HG02943 (cell line): ENCODE measurements around the gene KCNJ10.

Experiments used
- ATAC-seq: cut with Tn5 transposase; IDR thresholded peaks from one replicate; pipeline ENCODE4 v1.9.1; 2021; ENCODE audit warnings: mild to moderate bottlenecking, low read depth, moderate library complexity; ENCODE audit not compliant: unreplicated experiment

The KCNJ10 gene

DNA sequence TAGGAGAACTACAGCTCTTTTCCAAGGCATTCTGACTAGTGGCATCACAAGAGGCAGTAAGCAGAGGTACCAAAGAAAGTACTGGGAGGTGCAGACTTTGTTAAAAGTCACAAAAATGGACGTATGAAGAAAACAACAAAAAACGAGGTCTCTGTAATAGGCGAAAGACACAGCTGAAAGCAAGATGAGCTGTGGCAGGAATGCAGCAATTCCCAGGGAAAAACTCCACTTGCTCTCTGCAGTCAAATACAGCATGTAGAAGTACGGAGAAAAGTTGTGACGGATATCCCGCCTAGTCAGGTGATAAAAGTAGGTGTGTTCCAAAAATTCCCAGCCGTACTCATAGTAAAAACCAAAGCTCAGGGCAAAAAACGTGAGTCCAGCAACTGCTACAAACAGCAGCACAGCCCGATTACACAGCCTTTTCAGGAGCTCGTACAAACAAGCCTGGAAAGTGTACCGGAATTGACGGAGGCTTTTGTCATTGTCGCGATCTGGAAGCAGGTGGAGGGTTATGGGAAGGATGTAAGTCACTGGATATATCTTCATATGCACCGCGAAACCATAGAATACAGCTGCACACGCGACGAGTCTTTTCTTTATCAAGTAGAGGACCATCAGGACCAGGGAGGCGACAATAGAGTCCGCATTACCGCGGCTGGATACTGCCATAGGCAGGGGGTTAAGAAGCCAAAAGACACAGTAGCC is 39.1 kb downstream of the KCNJ10 start:
- ATAC-seq, result peak; percentile 18

DNA sequence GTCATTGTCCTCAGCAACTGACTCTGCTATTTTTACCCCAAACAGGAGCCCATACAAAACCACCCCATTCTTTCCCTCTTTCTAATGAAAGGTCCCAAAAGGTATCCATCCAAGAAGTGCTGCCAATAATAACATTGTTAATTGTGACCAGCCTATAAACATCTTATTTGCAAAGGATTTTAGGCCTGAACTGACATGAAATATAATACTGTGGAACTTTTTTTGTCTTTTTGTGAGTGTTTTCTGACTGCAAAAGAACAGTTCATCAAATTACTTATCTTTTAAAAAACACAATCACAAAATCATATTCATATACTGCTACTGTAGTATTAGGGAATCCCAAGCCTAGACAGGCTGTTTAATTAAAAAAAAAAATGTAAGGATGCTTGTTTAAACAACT is 41.5 kb downstream of the KCNJ10 start:
- no peak for ATAC-seq

- ATAC-seq, result no peak
Observed at GRCh38 chr1:160025314-160025713, 44.6 kb downstream of the KCNJ10 start.

- no peak for ATAC-seq
Observed at GRCh38 chr1:160024195-160024905, 45.6 kb downstream of the KCNJ10 start.

DNA sequence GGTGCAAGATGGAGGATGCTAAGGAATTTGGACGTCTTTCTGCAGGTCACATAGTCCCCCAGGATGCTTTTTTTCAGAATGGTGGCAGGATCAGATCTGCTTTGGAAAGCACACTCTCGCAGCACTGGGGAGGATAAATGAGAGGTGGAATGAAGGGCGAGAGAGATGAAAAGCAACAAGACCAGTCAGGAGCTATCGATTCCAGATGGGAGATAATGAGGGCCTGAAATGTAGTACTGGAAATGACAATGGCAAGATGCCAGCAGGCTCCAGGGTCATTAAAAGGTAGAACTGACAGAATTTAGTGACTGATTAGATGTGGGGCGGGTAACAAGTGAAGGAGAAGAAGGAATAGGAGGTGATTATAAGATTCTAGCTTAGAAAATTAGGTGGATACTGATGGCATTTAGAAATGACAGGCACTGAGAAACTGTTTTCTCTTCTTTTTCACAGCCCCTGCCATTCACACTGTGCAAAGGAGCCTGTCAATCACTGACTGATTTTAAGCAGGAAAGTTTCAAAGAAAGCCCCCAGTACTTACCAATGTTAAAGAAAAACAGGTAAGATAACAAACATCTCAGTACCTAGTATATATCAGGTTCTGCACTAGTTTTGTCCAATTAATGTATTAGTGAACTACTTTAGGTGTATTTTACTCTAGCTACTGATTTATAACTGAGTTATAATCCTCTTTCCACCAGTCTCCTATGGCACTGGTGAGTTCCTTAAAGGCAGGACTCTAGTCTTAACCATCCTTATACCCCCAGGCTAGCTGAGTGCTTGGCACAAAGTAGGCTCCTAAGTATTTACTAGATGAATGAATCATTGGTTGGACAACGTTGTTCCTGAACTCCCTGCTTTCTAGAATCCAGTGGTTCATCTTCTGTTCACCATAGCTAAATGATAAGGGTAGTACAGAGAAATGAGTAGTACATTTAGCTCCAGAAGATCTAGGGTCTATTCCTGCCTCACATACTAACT is 47.3 kb downstream of the KCNJ10 start:
- no peak for ATAC-seq

GRCh38 chr1:160021376-160022074 is 48.4 kb downstream of the KCNJ10 start:
- no peak for ATAC-seq

- ATAC-seq, result no peak
Observed at GRCh38 chr1:160020196-160020595, 49.8 kb downstream of the KCNJ10 start.

- no peak for ATAC-seq
Observed at GRCh38 chr1:160018900-160019299, 51.1 kb downstream of the KCNJ10 start.

DNA sequence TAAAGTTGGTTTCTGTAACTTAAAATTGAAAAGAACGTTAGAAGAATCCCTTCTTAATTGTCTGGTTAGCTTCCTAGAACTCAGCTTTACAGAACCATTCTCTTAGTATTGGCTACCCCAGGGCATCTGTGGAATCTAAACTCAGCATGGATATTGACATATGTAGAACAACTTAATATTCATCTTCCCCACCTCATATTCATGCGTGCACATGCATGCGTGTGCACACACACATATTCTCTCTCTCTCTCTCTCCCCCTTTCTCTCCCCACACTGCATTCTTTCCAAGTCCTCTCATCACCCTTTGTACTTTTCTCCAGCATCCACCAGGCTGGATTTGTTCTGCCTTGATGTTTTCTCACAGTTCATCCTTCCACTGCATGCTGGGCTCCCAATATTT is 51.6 kb downstream of the KCNJ10 start:
- no peak for ATAC-seq

DNA sequence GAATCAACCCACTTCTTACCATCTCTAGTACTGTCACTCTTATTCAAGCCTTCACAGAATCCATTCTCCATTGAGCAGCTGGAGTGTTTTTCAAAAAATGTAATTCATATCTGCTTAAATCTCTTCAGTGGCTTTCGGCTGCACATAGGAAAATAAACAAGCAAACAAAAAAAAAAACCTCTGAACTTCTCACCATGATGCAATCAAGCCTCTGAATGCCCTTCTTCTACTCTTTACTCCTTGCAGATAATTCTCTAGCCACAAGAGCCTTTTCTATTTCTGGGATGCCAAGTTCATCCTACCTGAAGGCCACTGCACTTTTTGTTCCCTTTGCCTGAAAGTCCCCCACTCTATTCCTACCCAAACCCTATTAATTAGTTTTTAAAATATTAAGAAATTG is 52.4 kb downstream of the KCNJ10 start:
- ATAC-seq, result no peak

- no peak for ATAC-seq
Observed at GRCh38 chr1:160011781-160012180, 58.2 kb downstream of the KCNJ10 start.

- no peak for ATAC-seq
Observed at GRCh38 chr1:160009801-160010200, 60.2 kb downstream of the KCNJ10 start.

DNA sequence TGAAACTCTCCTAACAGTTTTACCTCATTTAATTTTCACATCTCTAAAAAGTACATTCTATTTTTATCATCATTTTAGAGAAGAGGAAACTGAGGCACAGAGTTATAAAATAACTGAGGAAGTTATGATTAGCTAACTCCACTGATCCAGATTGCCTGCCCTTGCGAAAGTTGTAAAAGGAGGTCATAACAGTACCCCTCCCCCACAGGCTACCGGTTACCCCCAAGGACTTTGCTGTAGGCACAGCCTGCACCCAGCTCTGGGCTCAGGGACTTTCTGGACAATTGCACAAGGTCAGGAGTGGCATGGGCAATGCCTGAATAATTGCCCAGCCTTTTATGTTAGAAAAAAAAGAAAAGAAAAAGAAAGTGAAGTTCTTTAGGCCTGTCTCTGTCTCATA is 60.9 kb downstream of the KCNJ10 start:
- ATAC-seq, result no peak

DNA sequence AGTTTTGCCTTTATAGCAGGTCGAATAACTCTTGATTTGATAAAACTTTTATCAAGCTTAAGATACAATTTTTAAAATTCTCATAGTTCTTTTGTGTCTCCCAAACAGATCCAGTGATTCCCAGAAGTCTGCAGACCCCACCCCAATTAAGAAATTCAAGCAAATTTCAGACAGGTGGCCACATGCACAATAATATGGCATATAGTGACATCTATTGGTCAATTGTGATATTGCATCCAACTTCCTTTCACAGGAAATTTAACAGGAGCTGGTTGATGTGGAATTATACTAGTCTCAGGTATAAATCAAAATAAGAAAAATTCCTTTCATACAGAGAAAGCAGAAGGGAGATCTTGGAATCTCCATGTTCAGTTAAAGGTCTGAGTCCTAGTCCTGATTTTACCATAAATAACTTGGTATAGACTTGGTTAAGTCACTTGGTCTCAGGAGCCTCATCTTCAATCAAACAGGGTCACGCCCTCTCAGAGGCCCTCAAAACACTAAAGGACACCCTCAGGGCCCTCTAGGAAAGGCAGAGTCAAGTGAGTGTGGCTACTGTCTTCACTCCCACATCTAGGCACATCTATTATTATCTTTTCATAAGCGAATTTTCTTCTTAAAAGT is 62.3 kb downstream of the KCNJ10 start:
- no peak for ATAC-seq

GRCh38 chr1:160006312-160006940 is 63.5 kb downstream of the KCNJ10 start:
- no peak for ATAC-seq

DNA sequence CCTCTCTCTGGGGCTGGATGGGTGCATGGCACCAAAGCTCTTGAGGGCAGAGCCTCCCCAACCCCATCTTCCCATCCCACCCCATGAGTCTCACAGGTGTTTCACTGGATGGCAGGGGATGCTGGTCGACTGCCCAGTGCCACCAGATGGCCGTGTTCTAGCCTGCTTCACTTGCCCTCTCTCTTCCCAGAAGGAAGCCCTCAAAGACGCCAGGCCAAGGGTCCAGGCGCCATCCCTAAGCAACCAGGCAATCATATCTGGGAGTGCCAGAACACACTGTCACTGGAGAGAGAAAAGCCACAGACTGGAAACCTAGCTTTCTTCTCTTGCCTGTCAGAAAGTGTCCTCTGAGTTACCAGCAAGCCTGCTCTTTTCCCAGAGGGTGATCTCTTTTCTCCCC is 64.9 kb downstream of the KCNJ10 start:
- ATAC-seq, result no peak

DNA sequence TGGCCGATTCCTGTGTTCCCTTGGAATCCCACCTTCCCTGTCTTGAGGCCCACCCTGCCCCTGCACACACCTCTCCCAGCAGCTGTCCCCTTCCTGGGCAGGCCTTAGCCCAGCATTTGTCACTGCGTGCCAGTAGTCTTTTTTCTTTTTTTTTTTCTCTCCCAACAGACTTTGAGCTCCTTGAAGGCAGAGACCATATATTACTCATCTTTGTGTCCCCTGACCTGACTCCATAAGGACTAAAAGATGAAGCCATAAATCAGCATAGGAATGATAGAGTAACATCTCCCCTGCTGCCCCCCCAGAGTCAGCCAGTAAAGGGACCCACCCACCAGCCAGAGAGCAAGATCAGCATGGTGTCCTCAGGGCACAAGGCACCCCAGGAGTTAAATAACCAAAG is 65.5 kb downstream of the KCNJ10 start:
- no peak for ATAC-seq

- no peak for ATAC-seq
Observed at GRCh38 chr1:160004001-160004400, 66.0 kb downstream of the KCNJ10 start.

GRCh38 chr1:160001440-160001839 is 68.5 kb downstream of the KCNJ10 start:
- ATAC-seq, result no peak

- no peak for ATAC-seq
Observed at GRCh38 chr1:159999204-159999603, 70.8 kb downstream of the KCNJ10 start.
